Vagina (tissue), 2 donors: ENCODE data around the gene SLC25A4. TPM values are rescaled to one million over a fixed set of nuclear protein-coding genes. Genes with fewer than 3 reads are reported as not detected.
"Not testable (repeated sequence)": the region's sequence is repeated elsewhere in the genome, so short reads cannot be mapped to it uniquely, and the experiment has no call there.

Source experiments
- DNase-seq, 2 donors: peaks; one replicate each; pipeline ENCODE4 v3.0.0-alpha.2; 2017; ENCODE audit errors: extremely low spot score in 2 of 2
- H3K27ac ChIP-seq: fragments of 200-600 bp; sonication (generic); one replicate; pipeline ENCODE4 v1.5.1; 2019
- H3K27me3 ChIP-seq: fragments of 200-600 bp; sonication (generic); one replicate; pipeline ENCODE4 v1.5.1; 2019
- H3K36me3 ChIP-seq, 2 donors: fragments of 200-600 bp; sonication (generic); one replicate each; pipeline ENCODE4 v1.5.1; 2017 to 2019
- H3K4me1 ChIP-seq: fragments of 200-600 bp; sonication (generic); one replicate; pipeline ENCODE4 v1.5.1; 2019
- H3K4me3 ChIP-seq, 2 donors: fragments of 200-600 bp; sonication (generic); 1 replicate in 1 of 2; 2 replicates in 1 of 2; pipeline ENCODE4 v1.5.1; 2016 to 2019
- H3K9me3 ChIP-seq: fragments of 200-600 bp; sonication (generic); one replicate; pipeline ENCODE4 v1.5.1; 2019
- POLR2A ChIP-seq, 2 donors: fragments of 450-650 bp; IDR thresholded peaks; one replicate each; pipeline ENCODE4 v1.6.1; 2017; ENCODE audit warnings: antibody characterized with exemption in 2 of 2, mild to moderate bottlenecking in 2 of 2, moderate library complexity in 2 of 2
- POLR2AphosphoS5 ChIP-seq, 2 donors: sonication (generic); formaldehyde crosslinking; IDR thresholded peaks; one replicate each; pipeline ENCODE4 v1.9.0; 2017; ENCODE audit warnings: antibody characterized with exemption in 2 of 2, mild to moderate bottlenecking in 2 of 2, low read depth in 1 of 2; ENCODE audit not compliant: insufficient read depth in 1 of 2
- intact Hi-C: fragments of 100-400 bp; cut with DNase I; formaldehyde crosslinking; loops from one replicate; pipeline ENCODE4 v1.15.1; 2023
- total RNA-seq: library from RNA; depleted of rRNA; stranded (reverse); fragments of >200 nt; gene quantifications from one replicate; pipeline ENCODE4 v1.2.3, GENCODE V29; 2016
- TF ChIP-seq, protein P1 (sequence below), 3 experiments: fragments of 450-650 bp in 2 of 3; fragments of 200-600 bp in 1 of 3; sonication (generic) in 1 of 3; IDR thresholded peaks; one replicate each; pipeline ENCODE4 v1.5.1; 2017 to 2019; ENCODE audit warnings: antibody characterized with exemption in 3 of 3, mild to moderate bottlenecking in 2 of 3, moderate library complexity in 2 of 3

SLC25A4 gene
- total RNA-seq, 1 donor from 2014 or later: 14.0 TPM

GRCh38 chr4:185112104-185112503 lies 31.0 kb upstream of the SLC25A4 start:
- TF ChIP-seq POLR2AphosphoS5 (IDR thresholded peaks at IDR 0.05; ENCODE audit: insufficient read depth in 1 of 2, low read depth in 1 of 2) (peak in 1 of 2 donors; percentile 82), POLR2A (IDR thresholded peaks at IDR 0.05) (no peak)
- intact Hi-C loops: no loop called here
- H3K27ac ChIP-seq: peak overlapping the region; percentile 50
- no peaks in the 10 kb centered on the region for H3K9me3 ChIP-seq
- H3K4me1 ChIP-seq: peaks cover 12% of the 10 kb centered on the region
- H3K27me3 ChIP-seq: no peaks in the 10 kb centered on the region
- H3K4me3 ChIP-seq: no peak overlapping the region
- DNase-seq: no peak
- no peaks in the 10 kb centered on the region for H3K36me3 ChIP-seq

DNA sequence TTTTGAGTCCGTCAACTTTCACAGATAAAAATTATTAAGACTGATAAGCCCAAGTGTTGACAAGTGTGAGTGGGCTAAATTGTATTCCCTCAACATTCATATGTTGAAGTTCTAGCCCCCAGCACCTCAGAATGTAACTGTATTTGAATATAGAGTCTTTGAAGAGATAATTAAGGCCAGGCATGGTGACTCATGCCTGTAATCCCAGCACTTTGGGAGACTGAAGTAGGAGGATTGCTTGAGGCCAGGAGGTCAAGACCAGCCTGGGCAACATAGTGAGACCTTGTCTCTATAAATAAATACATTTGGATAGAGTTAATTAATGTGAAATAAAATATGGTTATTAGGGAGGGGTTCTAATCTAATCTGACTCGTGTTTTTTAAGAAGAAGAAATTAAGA lies 29.7 kb upstream of the SLC25A4 start:
- no peaks in the 10 kb centered on the region for H3K36me3 ChIP-seq
- TF ChIP-seq POLR2AphosphoS5 (IDR thresholded peaks at IDR 0.05; ENCODE audit: insufficient read depth in 1 of 2, low read depth in 1 of 2) (no peak), POLR2A (IDR thresholded peaks at IDR 0.05) (no peak)
- TF ChIP-seq, protein P1, sequence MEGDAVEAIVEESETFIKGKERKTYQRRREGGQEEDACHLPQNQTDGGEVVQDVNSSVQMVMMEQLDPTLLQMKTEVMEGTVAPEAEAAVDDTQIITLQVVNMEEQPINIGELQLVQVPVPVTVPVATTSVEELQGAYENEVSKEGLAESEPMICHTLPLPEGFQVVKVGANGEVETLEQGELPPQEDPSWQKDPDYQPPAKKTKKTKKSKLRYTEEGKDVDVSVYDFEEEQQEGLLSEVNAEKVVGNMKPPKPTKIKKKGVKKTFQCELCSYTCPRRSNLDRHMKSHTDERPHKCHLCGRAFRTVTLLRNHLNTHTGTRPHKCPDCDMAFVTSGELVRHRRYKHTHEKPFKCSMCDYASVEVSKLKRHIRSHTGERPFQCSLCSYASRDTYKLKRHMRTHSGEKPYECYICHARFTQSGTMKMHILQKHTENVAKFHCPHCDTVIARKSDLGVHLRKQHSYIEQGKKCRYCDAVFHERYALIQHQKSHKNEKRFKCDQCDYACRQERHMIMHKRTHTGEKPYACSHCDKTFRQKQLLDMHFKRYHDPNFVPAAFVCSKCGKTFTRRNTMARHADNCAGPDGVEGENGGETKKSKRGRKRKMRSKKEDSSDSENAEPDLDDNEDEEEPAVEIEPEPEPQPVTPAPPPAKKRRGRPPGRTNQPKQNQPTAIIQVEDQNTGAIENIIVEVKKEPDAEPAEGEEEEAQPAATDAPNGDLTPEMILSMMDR (IDR thresholded peaks at IDR 0.05): no peak
- intact Hi-C loops: no loop called here
- no peaks in the 10 kb centered on the region for H3K9me3 ChIP-seq
- no peak overlapping the region for H3K27ac ChIP-seq
- no peaks in the 10 kb centered on the region for H3K27me3 ChIP-seq
- peaks cover 12% of the 10 kb centered on the region for H3K4me1 ChIP-seq
- DNase-seq: no peak
- H3K4me3 ChIP-seq: no peak overlapping the region

GRCh38 chr4:185115827-185116232 lies 27.2 kb upstream of the SLC25A4 start:
- H3K4me1 ChIP-seq: peaks cover 12% of the 10 kb centered on the region
- no peaks in the 10 kb centered on the region for H3K27me3 ChIP-seq
- no peaks in the 10 kb centered on the region for H3K9me3 ChIP-seq
- no peak for DNase-seq
- no peak overlapping the region for H3K4me3 ChIP-seq
- H3K36me3 ChIP-seq: no peaks in the 10 kb centered on the region
- TF ChIP-seq POLR2AphosphoS5 (IDR thresholded peaks at IDR 0.05; ENCODE audit: insufficient read depth in 1 of 2, low read depth in 1 of 2): peak in 1 of 2 donors; percentile 34
- TF ChIP-seq, protein P1 (IDR thresholded peaks at IDR 0.05): no peak
- TF ChIP-seq POLR2A (IDR thresholded peaks at IDR 0.05): no peak
- no peak overlapping the region for H3K27ac ChIP-seq
- intact Hi-C loops: no loop called here

GRCh38 chr4:185117300-185117934 lies 25.6 kb upstream of the SLC25A4 start:
- TF ChIP-seq, protein P1 (IDR thresholded peaks at IDR 0.05): no peak
- TF ChIP-seq POLR2A (IDR thresholded peaks at IDR 0.05): no peak
- no peak for TF ChIP-seq POLR2AphosphoS5 (IDR thresholded peaks at IDR 0.05; ENCODE audit: insufficient read depth in 1 of 2, low read depth in 1 of 2)
- DNase-seq: no peak
- H3K27ac ChIP-seq: no peak overlapping the region
- no peaks in the 10 kb centered on the region for H3K36me3 ChIP-seq
- no peaks in the 10 kb centered on the region for H3K9me3 ChIP-seq
- intact Hi-C loops: no loop called here
- no peak overlapping the region for H3K4me3 ChIP-seq
- H3K27me3 ChIP-seq: no peaks in the 10 kb centered on the region
- H3K4me1 ChIP-seq: peaks cover 7% of the 10 kb centered on the region

GRCh38 chr4:185118876-185119275 lies 24.2 kb upstream of the SLC25A4 start:
- TF ChIP-seq, protein P1 (IDR thresholded peaks at IDR 0.05): no peak
- TF ChIP-seq POLR2A (IDR thresholded peaks at IDR 0.05) (no peak), POLR2AphosphoS5 (IDR thresholded peaks at IDR 0.05; ENCODE audit: insufficient read depth in 1 of 2, low read depth in 1 of 2) (no peak)
- H3K27ac ChIP-seq: no peak overlapping the region
- no peaks in the 10 kb centered on the region for H3K4me1 ChIP-seq
- intact Hi-C loops: no loop called here
- DNase-seq: no peak
- no peaks in the 10 kb centered on the region for H3K9me3 ChIP-seq
- H3K36me3 ChIP-seq: no peaks in the 10 kb centered on the region
- no peaks in the 10 kb centered on the region for H3K27me3 ChIP-seq
- no peak overlapping the region for H3K4me3 ChIP-seq

DNA sequence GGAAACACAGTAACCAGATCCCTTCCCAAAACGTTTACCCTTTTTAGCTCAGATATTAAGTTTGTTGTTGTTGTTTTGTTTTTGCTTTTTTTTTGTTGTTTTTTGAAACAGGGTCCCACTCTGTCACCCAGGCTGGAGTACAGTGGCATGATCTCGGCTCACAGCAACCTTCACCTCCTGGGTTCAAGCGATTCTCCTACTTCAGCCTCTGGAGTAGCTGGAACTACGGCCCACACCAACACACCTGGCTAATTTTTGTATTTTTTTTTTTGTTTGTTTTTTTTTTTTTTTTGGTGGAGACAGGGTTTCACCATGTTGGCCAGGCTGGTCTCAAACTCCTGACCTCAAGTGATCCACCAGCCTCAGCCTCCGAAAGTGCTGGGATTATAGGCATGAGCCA lies 23.6 kb upstream of the SLC25A4 start:
- H3K36me3 ChIP-seq, H3K27ac ChIP-seq, H3K27me3 ChIP-seq, H3K4me1 ChIP-seq, DNase-seq, H3K4me3 ChIP-seq, intact Hi-C loops, H3K9me3 ChIP-seq: not testable (repeated sequence)
